ENCODE results near the gene STX8. TPM values are rescaled to one million over a fixed set of nuclear protein-coding genes. Genes with fewer than 3 reads are reported as not detected.
"Not testable (repeated sequence)": the region's sequence is repeated elsewhere in the genome, so short reads cannot be mapped to it uniquely, and the experiment has no call there.

Gene STX8
- total RNA-seq, 4 donors from 2014 or later, result 38.8 to 102 (median 68.5) TPM

- Histone ChIP-seq H3K9me3 (no peaks in the 10 kb centered on the region), H3K27me3 (no peaks in the 10 kb centered on the region), H3K27ac (no peak overlapping the region), H3K4me1 (no peaks in the 10 kb centered on the region), H3K36me3 (no peaks in the 10 kb centered on the region), H3K4me3 (no peak overlapping the region)
- DNase-seq, result no peak
- TF ChIP-seq POLR2A (IDR thresholded peaks at IDR 0.05), result no peak
- TF ChIP-seq CTCF (IDR thresholded peaks at IDR 0.05), result no peak
Observed at GRCh38 chr17:9606453-9606852, 30.8 kb upstream of the STX8 start.

- DNase-seq, H3K27ac ChIP-seq, H3K4me3 ChIP-seq, H3K36me3 ChIP-seq, H3K27me3 ChIP-seq, H3K4me1 ChIP-seq, H3K9me3 ChIP-seq: not testable (repeated sequence)
Observed at GRCh38 chr17:9604583-9604982, 29.0 kb upstream of the STX8 start.

GRCh38 chr17:9598661-9599060 is 23.0 kb upstream of the STX8 start:
- DNase-seq, result no peak
- no peak overlapping the region for H3K27ac ChIP-seq
- no peak for TF ChIP-seq CTCF (IDR thresholded peaks at IDR 0.05)
- no peak for TF ChIP-seq POLR2A (IDR thresholded peaks at IDR 0.05)
- H3K9me3 ChIP-seq, result no peaks in the 10 kb centered on the region
- no peaks in the 10 kb centered on the region for H3K27me3 ChIP-seq
- no peak overlapping the region for H3K4me3 ChIP-seq
- H3K4me1 ChIP-seq, result no peaks in the 10 kb centered on the region
- H3K36me3 ChIP-seq, result no peaks in the 10 kb centered on the region

GRCh38 chr17:9597638-9598037 is 22.0 kb upstream of the STX8 start:
- not testable (repeated sequence) for H3K27ac ChIP-seq, H3K27me3 ChIP-seq, H3K36me3 ChIP-seq, DNase-seq, H3K4me3 ChIP-seq, H3K9me3 ChIP-seq, H3K4me1 ChIP-seq

- Histone ChIP-seq H3K27me3 (no peaks in the 10 kb centered on the region), H3K4me1 (no peaks in the 10 kb centered on the region), H3K36me3 (no peaks in the 10 kb centered on the region), H3K4me3 (no peak overlapping the region), H3K9me3 (no peaks in the 10 kb centered on the region), H3K27ac (no peak overlapping the region)
- no peak for DNase-seq
- TF ChIP-seq CTCF (IDR thresholded peaks at IDR 0.05) (no peak), POLR2A (IDR thresholded peaks at IDR 0.05) (no peak)
Observed at GRCh38 chr17:9594065-9594464, 18.4 kb upstream of the STX8 start.

GRCh38 chr17:9587969-9588656 is 12.5 kb upstream of the STX8 start:
- Histone ChIP-seq H3K9me3 (no peaks in the 10 kb centered on the region), H3K27me3 (no peaks in the 10 kb centered on the region), H3K36me3 (no peaks in the 10 kb centered on the region), H3K4me3 (no peak overlapping the region), H3K27ac (no peak overlapping the region), H3K4me1 (no peaks in the 10 kb centered on the region)
- no peak for DNase-seq
- TF ChIP-seq CTCF (IDR thresholded peaks at IDR 0.05) (no peak), POLR2A (IDR thresholded peaks at IDR 0.05) (no peak)

- Histone ChIP-seq H3K9me3 (no peaks in the 10 kb centered on the region), H3K4me3 (peak overlapping the region in 1 of 4 donors; percentile 58), H3K27me3 (no peaks in the 10 kb centered on the region), H3K4me1 (peaks cover 0 to 17% (median 2%) of the 10 kb centered on the region in 4 donors), H3K27ac (no peak overlapping the region), H3K36me3 (no peaks in the 10 kb centered on the region)
- DNase-seq, result no peak
- no peak for TF ChIP-seq POLR2A (IDR thresholded peaks at IDR 0.05)
- TF ChIP-seq CTCF (IDR thresholded peaks at IDR 0.05), result no peak
Observed at GRCh38 chr17:9577373-9577709, 1.7 kb upstream of the STX8 start.

Measured in Peyer's patch (tissue), 4 donors.